Activated CD8-positive, alpha-beta T cell treated with anti-CD3 and anti-CD28 coated beads for 36 hours (primary cell): ENCODE results near the gene PSMG3. TPM values are rescaled to one million over a fixed set of nuclear protein-coding genes. Genes with fewer than 3 reads are reported as not detected.

Experiments
- ATAC-seq: fragments of 200-7000 bp; cut with Tn5 transposase; one replicate; pipeline ENCODE4 v1.10.0; 2021; ENCODE audit warnings: mild to moderate bottlenecking, moderate library complexity
- CTCF ChIA-PET: fragments of 350-600 bp; sonication (Branson Sonifier 250); formaldehyde crosslinking; loops from one replicate; lab custom pipeline; 2021; ENCODE audit warnings: antibody characterized with exemption; lab: Charles Lee
- POLR2A ChIA-PET: fragments of 350-600 bp; sonication (Branson Sonifier 250); formaldehyde crosslinking; loops from one replicate; lab custom pipeline; 2021; ENCODE audit warnings: antibody characterized with exemption; lab: Charles Lee
- DNase-seq: peaks from one replicate; pipeline ENCODE4 v3.0.0-alpha.2; 2020
- H3K27ac Mint-ChIP-seq: one replicate; pipeline ENCODE4 v1.8.0; 2021; ENCODE audit warnings: mild to moderate bottlenecking, mixed read lengths
- H3K27me3 Mint-ChIP-seq: one replicate; pipeline ENCODE4 v1.8.0; 2021; ENCODE audit warnings: mixed read lengths
- H3K36me3 Mint-ChIP-seq: one replicate; pipeline ENCODE4 v1.8.0; 2021; ENCODE audit warnings: low read depth, mixed read lengths
- H3K4me1 Mint-ChIP-seq: one replicate; pipeline ENCODE4 v1.8.0; 2021; ENCODE audit warnings: low read depth, mixed read lengths
- H3K4me3 Mint-ChIP-seq: one replicate; pipeline ENCODE4 v1.8.0; 2021; ENCODE audit warnings: mild to moderate bottlenecking, moderate library complexity, mixed read lengths
- H3K9me3 Mint-ChIP-seq: one replicate; pipeline ENCODE4 v1.8.0; 2021; ENCODE audit warnings: mixed read lengths
- CTCF ChIP-seq: fragments of 200-600 bp; IDR thresholded peaks from one replicate; pipeline ENCODE4 v1.8.0; 2022; ENCODE audit warnings: antibody characterized with exemption, mild to moderate bottlenecking
- intact Hi-C: fragments of 100-400 bp; cut with micrococcal nuclease; formaldehyde crosslinking; loops from one replicate; pipeline ENCODE4 v1.10.0; 2022
- total RNA-seq, 2 experiments: library from RNA; stranded (reverse); gene quantifications; one replicate each; pipeline ENCODE4 v1.2.3, GENCODE V29; 2021

Gene PSMG3
- total RNA-seq, 2 experiments from 2014 or later = 38.9 to 41.5 TPM

DNA sequence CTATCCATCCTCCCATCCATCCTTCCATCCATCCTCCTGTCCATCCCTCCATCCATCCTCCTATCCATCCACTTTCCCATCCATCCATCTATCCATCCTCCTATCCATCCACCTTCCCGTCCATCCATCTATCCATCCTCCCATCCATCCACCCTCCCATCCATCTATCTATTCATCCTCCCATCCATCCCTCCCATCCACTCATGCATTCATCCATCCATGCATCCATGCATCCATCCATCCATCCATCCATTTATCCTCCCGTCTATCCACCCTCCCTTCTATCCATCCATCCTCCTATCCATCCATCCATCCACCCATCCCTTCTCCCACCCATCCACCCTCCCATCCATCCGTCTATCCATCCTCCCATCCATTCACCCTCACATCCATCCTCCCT lies 25.2 kb upstream of the PSMG3 start:
- ChIA-PET POLR2A (no interaction called here), CTCF (no interaction called here)
- Mint-ChIP-seq H3K4me3 (no peak overlapping the region), H3K4me1 (peaks cover 26% of the 10 kb centered on the region), H3K9me3 (no peaks in the 10 kb centered on the region), H3K36me3 (no peaks in the 10 kb centered on the region), H3K27me3 (peaks cover 28% of the 10 kb centered on the region), H3K27ac (no peak overlapping the region)
- ATAC-seq (no peak), DNase-seq (no peak)
- intact Hi-C loops = no loop called here
- no peak for TF ChIP-seq CTCF

DNA sequence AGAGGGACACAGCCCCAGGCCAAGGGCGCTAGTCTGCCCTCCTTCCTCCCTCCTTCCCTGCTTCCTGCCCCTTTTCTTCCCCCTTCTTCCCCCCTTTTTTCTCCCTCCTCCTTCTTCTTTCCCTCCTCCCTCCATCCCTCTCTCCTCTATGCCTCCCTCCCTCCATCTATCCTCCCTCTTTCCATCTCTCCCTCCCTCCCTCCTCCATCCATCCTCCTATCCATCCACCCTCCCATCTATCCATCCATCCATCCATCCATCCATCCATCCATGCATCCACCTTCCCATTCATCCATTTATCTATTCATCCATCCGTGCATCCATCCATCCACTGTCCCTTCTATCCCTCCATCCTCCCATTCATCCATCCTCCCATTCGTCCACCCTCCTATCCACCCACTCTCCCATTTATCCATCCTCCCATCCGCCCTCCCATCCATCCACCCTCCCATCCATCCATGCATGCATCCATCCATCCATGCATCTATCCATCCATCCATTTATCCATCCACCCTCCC lies 24.1 kb upstream of the PSMG3 start:
- CTCF ChIA-PET = interaction anchor here (1.1 kb wide), 1 partner anchor 13 kb away, joined by 4 read pairs; no protein-coding TSS in a partner anchor
- H3K36me3 Mint-ChIP-seq = peaks cover 3% of the 10 kb centered on the region
- no peak for TF ChIP-seq CTCF
- peaks cover 3% of the 10 kb centered on the region for H3K9me3 Mint-ChIP-seq
- intact Hi-C loops = no loop called here
- POLR2A ChIA-PET = no interaction called here
- H3K27ac Mint-ChIP-seq = no peak overlapping the region
- ATAC-seq (no peak), DNase-seq (no peak)
- H3K4me1 Mint-ChIP-seq = peaks cover 26% of the 10 kb centered on the region
- peaks cover 30% of the 10 kb centered on the region for H3K27me3 Mint-ChIP-seq
- no peak overlapping the region for H3K4me3 Mint-ChIP-seq

GRCh38 chr7:1593091-1593866 lies 23.4 kb upstream of the PSMG3 start:
- peak overlapping the region; percentile 4 for H3K4me3 Mint-ChIP-seq
- ATAC-seq = peak; percentile 48
- H3K27me3 Mint-ChIP-seq = peaks cover 30% of the 10 kb centered on the region
- ChIA-PET POLR2A (interaction anchor here (0.7 to 1.2 kb wide), 2 partner anchors 9 to 444 kb away, joined by 3 read pairs; no protein-coding TSS in a partner anchor), CTCF (interaction anchor here (1.1 to 2.1 kb wide), 2 partner anchors 12 to 14 kb away, joined by 4 to 10 read pairs; no protein-coding TSS in a partner anchor)
- peaks cover 26% of the 10 kb centered on the region for H3K4me1 Mint-ChIP-seq
- intact Hi-C loops = no loop called here
- peaks cover 5% of the 10 kb centered on the region for H3K36me3 Mint-ChIP-seq
- H3K27ac Mint-ChIP-seq = no peak overlapping the region
- peak; percentile 54 for DNase-seq
- peaks cover 6% of the 10 kb centered on the region for H3K9me3 Mint-ChIP-seq
- peak; percentile 43 for TF ChIP-seq CTCF

DNA sequence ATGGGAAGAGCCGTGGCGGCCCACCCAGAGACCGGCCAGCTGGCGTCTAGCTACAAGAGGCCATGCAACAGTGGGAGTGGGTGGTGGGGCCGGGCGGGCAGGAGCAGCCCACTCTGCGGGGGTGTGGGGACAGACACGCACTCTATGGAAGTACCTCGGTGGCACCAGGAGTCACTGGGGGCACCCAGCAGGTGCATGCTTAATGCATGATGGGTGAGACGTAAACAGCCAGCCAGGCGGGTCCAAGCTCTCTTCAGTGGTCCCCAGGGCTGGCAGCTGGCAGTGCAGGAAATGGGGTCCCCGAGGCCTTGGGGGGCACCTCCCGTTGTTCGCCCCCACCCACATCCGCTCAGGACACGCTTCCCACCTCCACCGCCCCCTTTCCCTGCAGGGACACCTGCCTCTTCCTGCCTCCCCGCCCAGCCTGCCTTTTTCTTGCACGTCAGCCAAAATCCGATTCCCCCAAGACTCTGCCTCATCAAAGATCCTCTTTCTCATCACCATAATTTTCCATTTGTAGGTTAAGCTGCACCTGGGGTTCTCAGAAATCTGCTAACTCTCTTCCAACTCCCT lies 22.6 kb upstream of the PSMG3 start:
- H3K27me3 Mint-ChIP-seq = peaks cover 30% of the 10 kb centered on the region
- H3K4me1 Mint-ChIP-seq = peaks cover 26% of the 10 kb centered on the region
- ATAC-seq (peak; percentile 60), DNase-seq (peak; percentile 56)
- peaks cover 6% of the 10 kb centered on the region for H3K9me3 Mint-ChIP-seq
- H3K4me3 Mint-ChIP-seq = peak overlapping the region; percentile 4
- H3K36me3 Mint-ChIP-seq = peaks cover 5% of the 10 kb centered on the region
- intact Hi-C loops = no loop called here
- ChIA-PET POLR2A (interaction anchor here (0.7 to 1.2 kb wide), 2 partner anchors 8 to 445 kb away, joined by 3 read pairs; no protein-coding TSS in a partner anchor), CTCF (interaction anchor here (2.1 kb wide), 1 partner anchor 13 kb away, joined by 10 read pairs; no protein-coding TSS in a partner anchor)
- no peak for TF ChIP-seq CTCF
- peak overlapping the region; percentile 17 for H3K27ac Mint-ChIP-seq
